Tibial nerve (tissue), 4 donors: ENCODE data around the gene RABL3.

Experiments
- EP300 ChIP-seq, 2 donors: sonication (generic); formaldehyde crosslinking; IDR thresholded peaks; one replicate each; pipeline ENCODE4 v1.6.1; 2017; ENCODE audit warnings: antibody characterized with exemption in 2 of 2, mild to moderate bottlenecking in 1 of 2
- POLR2A ChIP-seq, 2 donors: fragments of 450-650 bp; IDR thresholded peaks; one replicate each; pipeline ENCODE4 v1.6.1; 2017; ENCODE audit warnings: antibody characterized with exemption in 2 of 2, mild to moderate bottlenecking in 2 of 2, moderate library complexity in 2 of 2
- TF ChIP-seq, protein P1 (sequence below), 5 experiments: fragments of 200-600 bp in 3 of 5; fragments of 450-650 bp in 2 of 5; sonication (generic) in 3 of 5; IDR thresholded peaks; one replicate each; pipeline ENCODE4 v1.5.1; 2016 to 2019; ENCODE audit warnings: antibody characterized with exemption in 5 of 5, mild to moderate bottlenecking in 3 of 5, moderate library complexity in 2 of 5

DNA sequence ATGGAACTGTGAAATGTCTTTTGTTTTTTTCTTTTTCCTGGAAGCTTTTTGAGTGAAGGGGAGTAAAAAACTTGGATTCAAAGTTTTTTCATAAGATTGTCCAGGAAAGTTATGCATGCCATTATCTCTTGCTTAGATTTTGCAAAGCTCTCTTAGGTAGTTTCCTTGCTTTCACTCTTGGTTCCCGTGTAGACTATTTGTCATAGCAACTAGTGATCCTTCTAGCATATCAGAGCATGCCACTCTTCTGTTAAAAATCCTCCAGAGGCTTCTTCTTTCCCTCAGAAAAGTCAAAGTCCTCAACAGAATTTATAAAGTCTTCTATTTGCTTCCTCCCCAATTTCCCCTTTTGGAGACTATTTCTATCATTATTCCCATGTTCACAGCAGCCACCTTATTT is 21.3 kb upstream of the RABL3 start:
- TF ChIP-seq, protein P1, sequence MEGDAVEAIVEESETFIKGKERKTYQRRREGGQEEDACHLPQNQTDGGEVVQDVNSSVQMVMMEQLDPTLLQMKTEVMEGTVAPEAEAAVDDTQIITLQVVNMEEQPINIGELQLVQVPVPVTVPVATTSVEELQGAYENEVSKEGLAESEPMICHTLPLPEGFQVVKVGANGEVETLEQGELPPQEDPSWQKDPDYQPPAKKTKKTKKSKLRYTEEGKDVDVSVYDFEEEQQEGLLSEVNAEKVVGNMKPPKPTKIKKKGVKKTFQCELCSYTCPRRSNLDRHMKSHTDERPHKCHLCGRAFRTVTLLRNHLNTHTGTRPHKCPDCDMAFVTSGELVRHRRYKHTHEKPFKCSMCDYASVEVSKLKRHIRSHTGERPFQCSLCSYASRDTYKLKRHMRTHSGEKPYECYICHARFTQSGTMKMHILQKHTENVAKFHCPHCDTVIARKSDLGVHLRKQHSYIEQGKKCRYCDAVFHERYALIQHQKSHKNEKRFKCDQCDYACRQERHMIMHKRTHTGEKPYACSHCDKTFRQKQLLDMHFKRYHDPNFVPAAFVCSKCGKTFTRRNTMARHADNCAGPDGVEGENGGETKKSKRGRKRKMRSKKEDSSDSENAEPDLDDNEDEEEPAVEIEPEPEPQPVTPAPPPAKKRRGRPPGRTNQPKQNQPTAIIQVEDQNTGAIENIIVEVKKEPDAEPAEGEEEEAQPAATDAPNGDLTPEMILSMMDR (IDR thresholded peaks at IDR 0.05) = no peak
- TF ChIP-seq POLR2A (IDR thresholded peaks at IDR 0.05) (no peak), EP300 (IDR thresholded peaks at IDR 0.05) (no peak)
